D721Med (cell line): ENCODE results near the gene CHKA.

Experiments
- DNase-seq: peaks from one replicate; pipeline ENCODE4 v3.0.0; 2011; ENCODE audit warnings: low spot score; ENCODE audit not compliant: insufficient read length
- FAIRE-seq: peaks from 2 replicates; lab custom pipeline; 2011; peaks lifted over from hg19 to GRCh38; lab: Jason Lieb, UNC
- TF ChIP-seq, protein P1 (sequence below): IDR thresholded peaks from 2 replicates; pipeline ENCODE4 v1.5.1; 2012; ENCODE audit warnings: mild to moderate bottlenecking, control low read depth; ENCODE audit not compliant: insufficient read depth; ENCODE audit errors: missing control alignments

Gene CHKA

DNA sequence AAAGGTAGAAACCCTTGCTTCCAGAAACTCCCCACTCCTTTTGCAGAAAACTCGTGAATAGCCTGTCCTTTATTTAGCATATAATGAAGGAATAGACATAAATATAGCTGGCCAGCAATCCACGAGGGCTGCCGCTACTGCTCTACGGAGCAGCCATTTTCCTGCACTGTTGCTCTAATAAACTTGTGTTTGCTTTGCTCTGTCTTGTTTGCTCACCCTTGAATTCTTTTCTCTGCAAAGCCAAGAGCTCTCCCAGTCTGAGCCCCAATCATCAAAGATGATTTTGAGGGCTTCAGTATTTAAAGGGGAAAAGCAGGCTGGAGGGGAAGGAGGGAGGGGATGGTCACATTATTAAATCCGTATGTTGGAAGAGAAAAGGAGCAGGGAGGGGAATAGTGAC is 16.6 kb upstream of the CHKA start:
- no peak for DNase-seq
- TF ChIP-seq, protein P1, sequence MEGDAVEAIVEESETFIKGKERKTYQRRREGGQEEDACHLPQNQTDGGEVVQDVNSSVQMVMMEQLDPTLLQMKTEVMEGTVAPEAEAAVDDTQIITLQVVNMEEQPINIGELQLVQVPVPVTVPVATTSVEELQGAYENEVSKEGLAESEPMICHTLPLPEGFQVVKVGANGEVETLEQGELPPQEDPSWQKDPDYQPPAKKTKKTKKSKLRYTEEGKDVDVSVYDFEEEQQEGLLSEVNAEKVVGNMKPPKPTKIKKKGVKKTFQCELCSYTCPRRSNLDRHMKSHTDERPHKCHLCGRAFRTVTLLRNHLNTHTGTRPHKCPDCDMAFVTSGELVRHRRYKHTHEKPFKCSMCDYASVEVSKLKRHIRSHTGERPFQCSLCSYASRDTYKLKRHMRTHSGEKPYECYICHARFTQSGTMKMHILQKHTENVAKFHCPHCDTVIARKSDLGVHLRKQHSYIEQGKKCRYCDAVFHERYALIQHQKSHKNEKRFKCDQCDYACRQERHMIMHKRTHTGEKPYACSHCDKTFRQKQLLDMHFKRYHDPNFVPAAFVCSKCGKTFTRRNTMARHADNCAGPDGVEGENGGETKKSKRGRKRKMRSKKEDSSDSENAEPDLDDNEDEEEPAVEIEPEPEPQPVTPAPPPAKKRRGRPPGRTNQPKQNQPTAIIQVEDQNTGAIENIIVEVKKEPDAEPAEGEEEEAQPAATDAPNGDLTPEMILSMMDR: no peak
- no peak for FAIRE-seq

DNA sequence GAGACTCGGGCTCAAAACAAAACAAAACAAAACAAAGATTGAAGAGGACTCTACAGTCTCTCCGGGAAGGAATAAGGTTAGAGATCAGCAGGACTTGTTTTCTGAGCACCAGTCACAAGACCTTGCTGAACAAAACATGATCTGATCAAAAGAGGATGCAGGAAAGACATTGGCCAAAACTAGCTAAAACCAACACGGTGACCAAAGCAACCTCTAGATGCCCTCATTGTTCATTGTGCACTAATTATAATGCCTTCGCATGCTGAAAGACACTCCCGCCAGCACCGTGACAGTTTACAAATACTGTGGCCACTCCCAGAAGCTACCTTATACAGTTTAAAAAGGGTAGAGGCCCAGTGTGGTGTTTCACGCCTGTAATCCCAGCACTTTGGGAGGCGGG is 15.7 kb upstream of the CHKA start:
- DNase-seq: no peak
- FAIRE-seq: no peak
- TF ChIP-seq, protein P1: no peak

DNA sequence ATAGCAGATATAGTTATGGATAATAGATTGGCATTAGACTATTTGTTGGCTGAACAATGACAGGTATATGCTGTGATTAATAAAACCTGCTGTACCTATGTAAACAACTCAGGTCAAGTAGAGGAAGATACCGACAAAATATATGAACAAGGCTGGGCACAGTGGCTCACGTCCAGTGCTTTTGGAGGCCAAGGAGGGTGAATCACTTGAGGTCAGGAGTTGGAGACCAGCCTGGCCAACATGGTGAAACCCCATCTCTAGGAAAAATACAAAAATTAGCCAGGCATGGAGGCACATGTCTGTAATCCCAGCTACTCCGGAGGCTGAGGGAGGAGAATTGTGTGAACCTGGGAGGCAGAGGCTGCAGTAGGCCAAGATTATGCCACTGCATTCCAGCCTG is 14.0 kb upstream of the CHKA start:
- no peak for FAIRE-seq
- no peak for DNase-seq
- TF ChIP-seq, protein P1: no peak

DNA sequence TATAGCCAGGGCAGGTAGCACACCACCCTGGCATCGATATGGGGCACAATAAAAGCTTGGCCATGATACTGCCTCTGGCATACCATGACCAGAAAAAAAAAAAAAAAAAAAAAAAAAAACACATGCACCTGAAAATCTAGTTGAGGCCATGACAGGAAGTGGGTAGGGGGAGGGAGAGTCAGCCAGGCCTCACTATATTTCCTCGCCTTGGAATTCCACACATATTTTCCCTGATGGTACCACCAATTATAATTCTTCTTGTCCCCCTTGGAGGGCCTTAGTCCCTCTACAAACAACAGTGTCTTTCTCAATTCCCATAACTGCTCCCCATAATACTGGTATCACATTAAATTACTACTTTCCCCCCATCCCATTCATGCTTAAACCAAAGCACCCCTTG is 12.6 kb upstream of the CHKA start:
- DNase-seq (no peak), FAIRE-seq (no peak)
- TF ChIP-seq, protein P1: no peak

DNA sequence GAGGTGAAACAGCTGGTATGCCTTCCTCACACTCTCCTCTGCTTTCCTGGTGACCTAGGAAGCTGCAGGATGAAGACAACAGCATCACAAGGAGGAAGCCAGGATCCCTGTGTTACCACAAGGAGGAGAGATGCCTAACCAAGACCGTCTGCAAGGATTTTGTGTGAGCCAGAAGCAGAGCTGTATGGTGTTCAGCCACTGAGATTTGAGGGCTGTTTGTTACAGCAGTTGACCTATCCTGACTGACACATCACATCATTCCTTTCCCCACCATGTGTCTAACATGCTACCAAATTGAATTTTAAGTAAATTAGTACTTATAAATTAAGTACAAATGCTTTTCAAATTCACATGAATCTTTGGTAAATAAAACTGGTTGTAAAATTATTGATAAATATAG is 8.9 kb upstream of the CHKA start:
- DNase-seq (no peak), FAIRE-seq (no peak)
- TF ChIP-seq, protein P1: no peak

DNA sequence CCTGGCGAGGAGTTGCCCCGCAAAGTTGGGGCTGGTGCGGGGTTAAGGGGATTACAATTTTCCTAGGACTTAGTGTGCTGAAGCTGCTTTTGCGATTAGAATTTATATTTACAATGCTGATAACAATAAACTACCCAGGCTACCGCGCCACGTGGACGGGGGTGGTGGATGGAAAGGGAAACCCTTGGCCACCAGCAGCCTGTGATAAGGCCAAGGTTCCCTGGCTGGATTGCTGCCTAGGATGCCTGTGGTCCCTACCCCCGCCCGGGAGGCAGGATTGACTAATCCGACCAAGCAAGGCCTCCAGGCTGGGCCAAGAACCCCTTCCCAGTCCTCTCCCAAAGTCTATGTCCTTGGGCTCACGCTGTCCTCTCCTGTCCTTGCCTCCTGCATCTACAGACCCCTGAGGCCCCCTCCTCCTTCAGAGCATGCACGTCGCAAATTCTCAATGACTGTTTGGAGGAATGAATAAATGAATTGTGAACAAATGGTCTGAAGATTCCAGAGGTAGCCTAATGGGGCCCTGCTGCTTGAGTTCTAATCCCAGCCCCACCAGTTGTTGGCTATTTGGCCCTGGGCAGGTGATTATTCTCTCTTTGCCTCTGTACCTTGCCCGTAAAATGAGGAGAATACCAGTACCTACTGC is 7.6 kb upstream of the CHKA start:
- no peak for DNase-seq
- no peak for FAIRE-seq
- TF ChIP-seq, protein P1: no peak

DNA sequence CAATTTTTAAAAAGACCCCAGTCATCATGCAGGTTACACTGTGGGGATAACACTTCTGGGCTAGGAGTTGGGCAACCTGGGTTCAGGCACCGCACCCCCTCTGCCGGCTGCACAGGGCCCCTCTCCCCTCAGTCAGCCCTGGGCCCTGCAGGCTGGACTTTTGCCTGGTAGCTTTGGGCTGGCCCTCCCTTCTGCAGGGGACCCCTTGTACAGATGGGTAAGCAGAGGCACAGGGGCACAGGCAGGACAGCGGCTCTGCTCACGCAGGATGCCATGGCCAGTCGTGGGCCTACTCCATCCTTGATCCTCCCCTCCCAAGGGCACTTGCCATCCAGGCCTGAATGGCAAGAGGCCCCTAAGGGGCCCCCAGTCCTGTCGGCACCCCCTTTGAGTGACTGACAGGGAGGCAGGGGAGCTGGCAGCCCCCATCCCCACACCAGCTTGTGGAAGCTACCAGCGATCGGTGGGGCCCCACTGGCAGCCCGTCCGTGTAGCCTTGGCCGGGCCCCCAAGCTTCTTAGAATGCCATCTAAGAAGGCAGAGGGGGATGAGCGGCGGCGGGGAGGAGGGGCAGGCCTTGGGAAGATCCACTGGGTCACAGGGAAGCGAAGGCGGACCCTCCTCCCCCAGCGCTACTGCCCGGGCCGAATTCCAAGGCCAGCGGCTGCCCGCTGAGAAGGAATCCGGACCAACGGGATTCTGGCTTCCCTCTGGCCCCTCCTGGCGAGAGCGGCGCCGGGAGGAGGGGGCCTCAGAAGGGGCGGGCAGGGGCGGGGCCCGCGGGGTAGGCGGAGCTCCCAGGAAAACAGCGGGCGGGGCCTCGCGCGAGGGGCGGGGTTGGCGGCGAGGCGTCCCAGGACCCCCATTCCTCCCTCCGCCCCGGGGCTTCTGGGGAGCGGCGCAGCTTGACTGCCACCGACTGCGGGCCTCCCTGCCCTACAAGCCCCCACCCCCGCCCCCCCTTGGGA is 6.8 kb upstream of the CHKA start:
- no peak for DNase-seq
- FAIRE-seq: no peak
- TF ChIP-seq, protein P1: no peak
